HepG2 (cell line): ENCODE data around the gene AXIN2. TPM values are rescaled to one million over a fixed set of nuclear protein-coding genes. Genes with fewer than 3 reads are reported as not detected.

ENCODE experiments used
- BORCS8-MEF2B ChIP-seq: sonication (generic); formaldehyde crosslinking; IDR thresholded peaks from 2 replicates; pipeline ENCODE4 v1.8.0; 2022; ENCODE audit warnings: mild to moderate bottlenecking, missing genetic modification reagents
- FOXA1 ChIP-seq, 2 experiments: fragments of 450-650 bp in 1 of 2; sonication (generic) in 1 of 2; formaldehyde crosslinking in 1 of 2; IDR thresholded peaks; 2 replicates each; pipeline versions ENCODE4 v1.4.0 to v1.6.1; 2016 to 2020; ENCODE audit warnings: missing genetic modification reagents in 1 of 2
- KLF6 ChIP-seq: IDR thresholded peaks from 2 replicates; pipeline ENCODE4 v1.8.0; 2016; ENCODE audit warnings: missing biosample characterization, missing genetic modification reagents
- MIER3 ChIP-seq: IDR thresholded peaks from 2 replicates; pipeline ENCODE4 v1.6.1; 2016; ENCODE audit warnings: missing compliant biosample characterization, borderline replicate concordance
- NAIF1 ChIP-seq: sonication (generic); formaldehyde crosslinking; IDR thresholded peaks from 2 replicates; pipeline ENCODE4 v1.5.0; 2020; ENCODE audit warnings: mild to moderate bottlenecking, missing genetic modification reagents, borderline replicate concordance
- NFYC ChIP-seq: IDR thresholded peaks from 2 replicates; pipeline ENCODE4 v1.6.1; 2016; ENCODE audit warnings: missing genetic modification reagents, missing compliant biosample characterization
- POLR2AphosphoS5 ChIP-seq: IDR thresholded peaks from 2 replicates; pipeline ENCODE4 v1.6.1; 2012; ENCODE audit warnings: low read depth, low read length
- TOPORS ChIP-seq: sonication (generic); formaldehyde crosslinking; IDR thresholded peaks from 2 replicates; pipeline ENCODE4 v1.8.0; 2023; ENCODE audit warnings: mild to moderate bottlenecking, missing genetic modification reagents
- ZNF3 ChIP-seq: IDR thresholded peaks from 2 replicates; pipeline ENCODE4 v1.7.0; 2017; ENCODE audit warnings: inconsistent platforms
- ZNF737 ChIP-seq: sonication (generic); formaldehyde crosslinking; IDR thresholded peaks from 2 replicates; pipeline ENCODE4 v1.5.0; 2020; ENCODE audit warnings: missing genetic modification reagents, mild to moderate bottlenecking, borderline replicate concordance
- ZNF75D ChIP-seq: sonication (generic); formaldehyde crosslinking; IDR thresholded peaks from 2 replicates; pipeline ENCODE4 v1.8.1; 2023; ENCODE audit warnings: missing genetic modification reagents, mild to moderate bottlenecking, borderline replicate concordance
- ZNF788 ChIP-seq: sonication (generic); formaldehyde crosslinking; IDR thresholded peaks from 2 replicates; pipeline ENCODE4 v1.5.0; 2020; ENCODE audit warnings: mild to moderate bottlenecking, missing genetic modification reagents, borderline replicate concordance
- polyA plus RNA-seq, 8 experiments: library from polyadenylated mRNA; depleted of rRNA in 3 of 8; stranded (reverse) in 7 of 8; unstranded in 1 of 8; fragments of >200 nt; fragmentation: Illumina TruSeq in 4 of 8; extraction: Trizol in 4 of 8; gene quantifications; 2 replicates each; pipeline versions ENCODE4 v1.2.1 to v1.2.3, GENCODE V29; 2011 to 2016; ENCODE audit warnings: low read depth in 4 of 8, missing spikeins in 1 of 8, mixed read lengths in 1 of 8; ENCODE audit not compliant: insufficient read depth in 1 of 8
- total RNA-seq, 5 experiments: library from RNA; depleted of rRNA; stranded (reverse); fragments of >200 nt; fragmentation: Illumina TruSeq; extraction: Trizol; gene quantifications; 2 replicates each; pipeline ENCODE4 v1.2.3, GENCODE V29; 2016; ENCODE audit warnings: low read depth in 1 of 5
- TF ChIP-seq, protein P1 (sequence below): sonication (generic); formaldehyde crosslinking; IDR thresholded peaks from 2 replicates; pipeline ENCODE4 v1.5.0; 2020; ENCODE audit warnings: mild to moderate bottlenecking, missing genetic modification reagents, borderline replicate concordance
- TF ChIP-seq, protein P2 (sequence below): sonication (generic); formaldehyde crosslinking; IDR thresholded peaks from 2 replicates; pipeline ENCODE4 v1.5.0; 2020; ENCODE audit warnings: missing genetic modification reagents
- TF ChIP-seq, protein P3 (sequence below): sonication (generic); formaldehyde crosslinking; IDR thresholded peaks from 2 replicates; pipeline ENCODE4 v1.4.0; 2020; ENCODE audit warnings: mild to moderate bottlenecking, low read depth, missing genetic modification reagents
- TF ChIP-seq, protein P4 (sequence below): sonication (generic); formaldehyde crosslinking; IDR thresholded peaks from 2 replicates; pipeline ENCODE4 v1.4.0; 2020; ENCODE audit warnings: low read depth, missing genetic modification reagents

The AXIN2 gene
- total and polyA plus RNA-seq, 2 of the 13 experiments (the other 11 are each of a cell fraction or from before 2014, with no cell fraction given) = 58.6 to 63.4 TPM

DNA sequence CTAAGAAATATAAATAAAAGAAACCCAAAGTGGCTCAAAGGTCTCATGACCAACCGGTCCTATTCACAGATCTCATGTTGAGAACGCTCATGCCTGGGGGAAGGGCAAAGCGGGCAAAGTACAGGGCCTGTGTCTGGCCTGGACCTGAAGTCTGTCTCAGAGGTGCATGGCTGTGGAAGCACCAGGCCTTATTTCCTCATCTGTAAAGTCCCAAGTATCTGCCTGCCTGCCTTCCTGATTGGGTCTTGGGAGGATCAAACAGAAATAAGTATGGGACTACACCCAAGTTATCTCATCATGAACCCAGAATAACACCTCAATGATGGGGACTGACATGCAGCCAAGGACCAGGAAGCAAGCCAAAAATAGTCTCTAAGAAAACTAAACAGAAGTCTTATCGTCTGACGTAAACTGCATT, 14.2 kb downstream of the AXIN2 start (continued):
- TF ChIP-seq FOXA1 (IDR thresholded peaks at IDR 0.05) = no peak
- no peak for TF ChIP-seq FOXA1 (CRISPR knock-in tag; IDR thresholded peaks at IDR 0.05)
- TF ChIP-seq ZNF737 (CRISPR knock-in tag) = no peak
- no peak for TF ChIP-seq ZNF3
- no peak for TF ChIP-seq NAIF1 (CRISPR knock-in tag)
- TF ChIP-seq ZNF788 = no peak
- no peak for TF ChIP-seq NFYC
- no peak for TF ChIP-seq POLR2AphosphoS5
- TF ChIP-seq BORCS8-MEF2B = no peak
- TF ChIP-seq, protein P1, sequence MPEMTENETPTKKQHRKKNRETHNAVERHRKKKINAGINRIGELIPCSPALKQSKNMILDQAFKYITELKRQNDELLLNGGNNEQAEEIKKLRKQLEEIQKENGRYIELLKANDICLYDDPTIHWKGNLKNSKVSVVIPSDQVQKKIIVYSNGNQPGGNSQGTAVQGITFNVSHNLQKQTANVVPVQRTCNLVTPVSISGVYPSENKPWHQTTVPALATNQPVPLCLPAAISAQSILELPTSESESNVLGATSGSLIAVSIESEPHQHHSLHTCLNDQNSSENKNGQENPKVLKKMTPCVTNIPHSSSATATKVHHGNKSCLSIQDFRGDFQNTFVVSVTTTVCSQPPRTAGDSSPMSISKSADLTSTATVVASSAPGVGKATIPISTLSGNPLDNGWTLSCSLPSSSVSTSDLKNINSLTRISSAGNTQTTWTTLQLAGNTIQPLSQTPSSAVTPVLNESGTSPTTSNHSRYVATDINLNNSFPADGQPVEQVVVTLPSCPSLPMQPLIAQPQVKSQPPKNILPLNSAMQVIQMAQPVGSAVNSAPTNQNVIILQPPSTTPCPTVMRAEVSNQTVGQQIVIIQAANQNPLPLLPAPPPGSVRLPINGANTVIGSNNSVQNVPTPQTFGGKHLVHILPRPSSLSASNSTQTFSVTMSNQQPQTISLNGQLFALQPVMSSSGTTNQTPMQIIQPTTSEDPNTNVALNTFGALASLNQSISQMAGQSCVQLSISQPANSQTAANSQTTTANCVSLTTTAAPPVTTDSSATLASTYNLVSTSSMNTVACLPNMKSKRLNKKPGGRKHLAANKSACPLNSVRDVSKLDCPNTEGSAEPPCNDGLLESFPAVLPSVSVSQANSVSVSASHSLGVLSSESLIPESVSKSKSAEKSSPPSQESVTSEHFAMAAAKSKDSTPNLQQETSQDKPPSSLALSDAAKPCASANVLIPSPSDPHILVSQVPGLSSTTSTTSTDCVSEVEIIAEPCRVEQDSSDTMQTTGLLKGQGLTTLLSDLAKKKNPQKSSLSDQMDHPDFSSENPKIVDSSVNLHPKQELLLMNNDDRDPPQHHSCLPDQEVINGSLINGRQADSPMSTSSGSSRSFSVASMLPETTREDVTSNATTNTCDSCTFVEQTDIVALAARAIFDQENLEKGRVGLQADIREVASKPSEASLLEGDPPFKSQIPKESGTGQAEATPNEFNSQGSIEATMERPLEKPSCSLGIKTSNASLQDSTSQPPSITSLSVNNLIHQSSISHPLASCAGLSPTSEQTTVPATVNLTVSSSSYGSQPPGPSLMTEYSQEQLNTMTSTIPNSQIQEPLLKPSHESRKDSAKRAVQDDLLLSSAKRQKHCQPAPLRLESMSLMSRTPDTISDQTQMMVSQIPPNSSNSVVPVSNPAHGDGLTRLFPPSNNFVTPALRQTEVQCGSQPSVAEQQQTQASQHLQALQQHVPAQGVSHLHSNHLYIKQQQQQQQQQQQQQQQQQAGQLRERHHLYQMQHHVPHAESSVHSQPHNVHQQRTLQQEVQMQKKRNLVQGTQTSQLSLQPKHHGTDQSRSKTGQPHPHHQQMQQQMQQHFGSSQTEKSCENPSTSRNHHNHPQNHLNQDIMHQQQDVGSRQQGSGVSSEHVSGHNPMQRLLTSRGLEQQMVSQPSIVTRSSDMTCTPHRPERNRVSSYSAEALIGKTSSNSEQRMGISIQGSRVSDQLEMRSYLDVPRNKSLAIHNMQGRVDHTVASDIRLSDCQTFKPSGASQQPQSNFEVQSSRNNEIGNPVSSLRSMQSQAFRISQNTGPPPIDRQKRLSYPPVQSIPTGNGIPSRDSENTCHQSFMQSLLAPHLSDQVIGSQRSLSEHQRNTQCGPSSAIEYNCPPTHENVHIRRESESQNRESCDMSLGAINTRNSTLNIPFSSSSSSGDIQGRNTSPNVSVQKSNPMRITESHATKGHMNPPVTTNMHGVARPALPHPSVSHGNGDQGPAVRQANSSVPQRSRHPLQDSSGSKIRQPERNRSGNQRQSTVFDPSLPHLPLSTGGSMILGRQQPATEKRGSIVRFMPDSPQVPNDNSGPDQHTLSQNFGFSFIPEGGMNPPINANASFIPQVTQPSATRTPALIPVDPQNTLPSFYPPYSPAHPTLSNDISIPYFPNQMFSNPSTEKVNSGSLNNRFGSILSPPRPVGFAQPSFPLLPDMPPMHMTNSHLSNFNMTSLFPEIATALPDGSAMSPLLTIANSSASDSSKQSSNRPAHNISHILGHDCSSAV = no peak
- no peak for TF ChIP-seq TOPORS (CRISPR knock-in tag)
- TF ChIP-seq, protein P2, sequence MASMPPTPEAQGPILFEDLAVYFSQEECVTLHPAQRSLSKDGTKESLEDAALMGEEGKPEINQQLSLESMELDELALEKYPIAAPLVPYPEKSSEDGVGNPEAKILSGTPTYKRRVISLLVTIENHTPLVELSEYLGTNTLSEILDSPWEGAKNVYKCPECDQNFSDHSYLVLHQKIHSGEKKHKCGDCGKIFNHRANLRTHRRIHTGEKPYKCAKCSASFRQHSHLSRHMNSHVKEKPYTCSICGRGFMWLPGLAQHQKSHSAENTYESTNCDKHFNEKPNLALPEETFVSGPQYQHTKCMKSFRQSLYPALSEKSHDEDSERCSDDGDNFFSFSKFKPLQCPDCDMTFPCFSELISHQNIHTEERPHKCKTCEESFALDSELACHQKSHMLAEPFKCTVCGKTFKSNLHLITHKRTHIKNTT = no peak
- TF ChIP-seq MIER3 (CRISPR knock-in tag) = no peak
- TF ChIP-seq KLF6 (CRISPR knock-in tag) = no peak
- no peak for TF ChIP-seq ZNF75D (CRISPR knock-in tag)
- TF ChIP-seq, protein P3, sequence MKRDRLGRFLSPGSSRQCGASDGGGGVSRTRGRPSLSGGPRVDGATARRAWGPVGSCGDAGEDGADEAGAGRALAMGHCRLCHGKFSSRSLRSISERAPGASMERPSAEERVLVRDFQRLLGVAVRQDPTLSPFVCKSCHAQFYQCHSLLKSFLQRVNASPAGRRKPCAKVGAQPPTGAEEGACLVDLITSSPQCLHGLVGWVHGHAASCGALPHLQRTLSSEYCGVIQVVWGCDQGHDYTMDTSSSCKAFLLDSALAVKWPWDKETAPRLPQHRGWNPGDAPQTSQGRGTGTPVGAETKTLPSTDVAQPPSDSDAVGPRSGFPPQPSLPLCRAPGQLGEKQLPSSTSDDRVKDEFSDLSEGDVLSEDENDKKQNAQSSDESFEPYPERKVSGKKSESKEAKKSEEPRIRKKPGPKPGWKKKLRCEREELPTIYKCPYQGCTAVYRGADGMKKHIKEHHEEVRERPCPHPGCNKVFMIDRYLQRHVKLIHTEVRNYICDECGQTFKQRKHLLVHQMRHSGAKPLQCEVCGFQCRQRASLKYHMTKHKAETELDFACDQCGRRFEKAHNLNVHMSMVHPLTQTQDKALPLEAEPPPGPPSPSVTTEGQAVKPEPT (CRISPR knock-in tag) = no peak
- TF ChIP-seq, protein P4, sequence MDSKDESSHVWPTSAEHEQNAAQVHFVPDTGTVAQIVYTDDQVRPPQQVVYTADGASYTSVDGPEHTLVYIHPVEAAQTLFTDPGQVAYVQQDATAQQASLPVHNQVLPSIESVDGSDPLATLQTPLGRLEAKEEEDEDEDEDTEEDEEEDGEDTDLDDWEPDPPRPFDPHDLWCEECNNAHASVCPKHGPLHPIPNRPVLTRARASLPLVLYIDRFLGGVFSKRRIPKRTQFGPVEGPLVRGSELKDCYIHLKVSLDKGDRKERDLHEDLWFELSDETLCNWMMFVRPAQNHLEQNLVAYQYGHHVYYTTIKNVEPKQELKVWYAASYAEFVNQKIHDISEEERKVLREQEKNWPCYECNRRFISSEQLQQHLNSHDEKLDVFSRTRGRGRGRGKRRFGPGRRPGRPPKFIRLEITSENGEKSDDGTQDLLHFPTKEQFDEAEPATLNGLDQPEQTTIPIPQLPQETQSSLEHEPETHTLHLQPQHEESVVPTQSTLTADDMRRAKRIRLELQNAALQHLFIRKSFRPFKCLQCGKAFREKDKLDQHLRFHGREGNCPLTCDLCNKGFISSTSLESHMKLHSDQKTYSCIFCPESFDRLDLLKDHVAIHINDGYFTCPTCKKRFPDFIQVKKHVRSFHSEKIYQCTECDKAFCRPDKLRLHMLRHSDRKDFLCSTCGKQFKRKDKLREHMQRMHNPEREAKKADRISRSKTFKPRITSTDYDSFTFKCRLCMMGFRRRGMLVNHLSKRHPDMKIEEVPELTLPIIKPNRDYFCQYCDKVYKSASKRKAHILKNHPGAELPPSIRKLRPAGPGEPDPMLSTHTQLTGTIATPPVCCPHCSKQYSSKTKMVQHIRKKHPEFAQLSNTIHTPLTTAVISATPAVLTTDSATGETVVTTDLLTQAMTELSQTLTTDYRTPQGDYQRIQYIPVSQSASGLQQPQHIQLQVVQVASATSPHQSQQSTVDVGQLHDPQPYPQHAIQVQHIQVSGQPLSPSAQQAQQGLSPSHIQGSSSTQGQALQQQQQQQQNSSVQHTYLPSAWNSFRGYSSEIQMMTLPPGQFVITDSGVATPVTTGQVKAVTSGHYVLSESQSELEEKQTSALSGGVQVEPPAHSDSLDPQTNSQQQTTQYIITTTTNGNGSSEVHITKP (CRISPR knock-in tag) = no peak
